HG02885 (cell line): ENCODE data around the gene ATP10A.

ENCODE experiments used
- ATAC-seq: cut with Tn5 transposase; IDR thresholded peaks from one replicate; pipeline ENCODE4 v1.9.1; 2021; ENCODE audit warnings: mild to moderate bottlenecking; ENCODE audit not compliant: unreplicated experiment, poor library complexity

The ATP10A gene

GRCh38 chr15:25730918-25731317, 132.2 kb downstream of the ATP10A start:
- ATAC-seq: no peak

DNA sequence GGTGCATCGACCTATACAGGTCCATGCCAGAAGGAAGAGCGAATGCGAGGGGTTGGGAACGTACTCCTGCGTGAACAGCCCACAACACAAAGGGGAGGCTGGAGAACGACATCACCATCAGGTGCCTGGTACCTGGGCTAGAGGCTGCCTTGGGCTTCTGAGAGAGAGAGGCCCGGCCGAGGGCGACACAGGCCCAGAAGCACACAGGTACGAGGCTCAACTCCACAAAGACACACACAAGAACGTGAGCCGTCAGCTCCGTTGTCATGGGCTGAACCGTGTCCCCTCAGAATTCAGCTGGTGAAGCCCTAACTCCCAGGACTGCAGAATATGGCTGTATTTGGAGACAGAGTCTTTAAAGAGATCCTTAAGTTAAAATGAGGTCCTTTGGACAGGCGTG, 134.3 kb downstream of the ATP10A start:
- no peak for ATAC-seq

DNA sequence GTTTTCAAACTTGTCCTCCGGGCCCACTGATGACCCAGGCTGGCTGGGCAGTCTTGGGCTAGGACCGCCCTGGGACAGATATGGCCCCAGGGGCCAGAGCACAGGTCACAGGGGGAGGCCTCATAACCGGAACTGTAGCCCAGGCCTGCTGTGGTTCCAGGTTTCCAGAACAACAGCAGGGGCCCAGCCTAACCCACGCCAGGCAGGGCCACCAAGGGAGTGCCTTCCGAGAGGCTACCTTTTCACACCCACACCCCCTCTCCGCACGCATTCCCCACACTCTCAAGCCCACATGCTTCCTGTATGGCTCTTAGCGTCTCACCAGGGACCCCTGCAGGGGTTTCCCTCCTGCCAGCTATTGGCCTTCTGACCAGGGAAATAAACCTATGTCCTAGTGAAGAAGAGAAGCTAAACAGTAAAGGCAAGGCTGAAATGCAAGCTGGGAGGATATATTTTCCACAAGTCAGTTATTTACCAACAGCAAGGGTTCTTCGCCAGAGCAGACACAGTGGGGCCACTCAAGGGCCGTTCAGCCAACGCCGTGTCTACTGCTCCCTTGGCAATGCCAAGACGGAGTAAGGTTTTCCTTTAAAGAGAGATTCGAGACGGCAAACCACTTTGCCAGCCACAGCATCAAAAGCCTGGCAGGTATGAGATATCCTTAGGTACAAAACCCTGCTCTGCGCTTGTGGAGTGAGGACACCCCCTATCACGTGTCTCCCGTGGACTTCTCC, 135.1 kb downstream of the ATP10A start:
- ATAC-seq: no peak

DNA sequence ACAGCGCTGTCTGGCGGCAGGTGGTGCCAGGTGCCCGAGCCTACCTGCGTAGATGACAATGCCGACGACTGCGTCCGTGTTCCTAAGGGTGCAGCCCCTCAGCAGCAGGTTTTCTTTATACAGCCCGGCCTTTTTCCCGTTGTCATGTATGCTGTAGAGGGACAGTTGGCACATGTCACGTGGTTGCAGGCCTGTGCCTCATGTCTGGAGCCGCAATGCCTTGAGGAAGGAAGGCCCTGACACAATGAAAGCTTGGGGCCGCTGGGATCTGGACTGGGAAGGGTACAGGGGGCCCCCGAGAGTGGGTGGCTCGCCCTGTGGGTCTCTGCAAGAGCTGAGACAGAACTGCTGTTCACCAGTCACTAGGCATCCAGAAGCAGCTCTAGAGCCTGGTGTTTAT, 136.0 kb downstream of the ATP10A start:
- no peak for ATAC-seq

DNA sequence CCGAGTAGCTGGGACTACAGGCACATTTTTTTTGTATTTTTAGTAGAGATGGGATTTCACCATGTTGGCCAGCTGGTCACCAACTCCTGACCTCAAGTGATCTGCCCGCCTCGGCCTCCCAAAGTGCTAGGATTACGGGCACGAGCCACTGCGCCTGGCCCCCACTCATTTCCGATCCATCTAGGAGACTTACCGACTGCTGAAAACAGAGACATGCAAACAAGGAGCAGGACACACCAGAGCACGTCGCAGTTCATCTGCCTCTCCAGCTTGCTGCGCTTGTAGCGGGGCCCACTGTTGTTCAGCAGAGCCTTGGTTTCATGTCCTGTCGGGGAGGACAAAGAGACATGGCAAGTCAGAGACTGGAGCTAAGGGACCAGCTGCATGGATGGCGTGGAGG, 137.4 kb downstream of the ATP10A start:
- ATAC-seq: no peak

- no peak for ATAC-seq
These were observed 138.2 kb downstream of the ATP10A start for GRCh38 chr15:25724899-25725298.

GRCh38 chr15:25721605-25721955, 141.5 kb downstream of the ATP10A start:
- ATAC-seq: no peak

DNA sequence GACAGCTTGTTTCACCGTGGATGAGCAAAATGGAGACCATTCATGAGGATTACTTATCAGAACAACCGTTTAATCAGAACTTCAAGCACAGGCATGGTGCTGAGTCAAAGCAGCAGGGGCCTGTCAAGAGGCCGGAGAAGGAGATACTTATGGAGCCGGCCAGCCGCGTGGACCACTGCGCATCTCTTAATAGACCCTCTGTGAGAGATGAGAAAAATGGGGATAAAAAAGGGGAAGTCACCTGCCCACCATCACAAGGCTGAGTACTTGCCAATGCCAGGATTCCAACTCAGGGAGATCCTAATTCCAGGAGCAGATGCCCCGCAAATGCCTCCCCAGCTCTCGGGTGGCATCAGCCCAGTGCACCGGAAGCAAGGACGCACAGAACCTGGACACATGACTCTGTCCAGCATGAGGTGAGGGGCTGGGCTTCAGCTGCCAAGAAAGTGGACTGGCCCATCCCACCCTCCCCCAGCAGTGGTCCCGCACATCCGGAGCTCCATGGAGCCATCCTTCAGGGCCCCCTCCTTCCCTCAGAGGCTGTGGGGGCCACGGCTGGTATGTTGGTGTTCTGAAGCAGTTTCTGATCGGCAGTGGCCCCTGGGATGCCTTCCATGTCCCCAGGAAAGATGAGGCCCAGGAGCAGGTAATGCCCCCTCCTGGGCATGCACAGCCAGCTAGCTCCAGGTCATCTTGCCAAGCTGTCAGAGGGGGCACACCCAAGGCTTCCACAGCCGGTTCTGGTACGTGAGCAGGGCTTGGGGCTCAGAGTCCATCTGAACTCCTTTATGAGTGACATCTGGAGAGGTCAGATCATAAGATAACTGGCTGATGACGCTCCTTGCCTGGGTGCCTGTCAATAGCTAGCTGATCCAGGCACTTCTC, 143.8 kb downstream of the ATP10A start:
- ATAC-seq: no peak

GRCh38 chr15:25718597-25718996, 144.5 kb downstream of the ATP10A start:
- no peak for ATAC-seq

- no peak for ATAC-seq
These were observed 145.0 kb downstream of the ATP10A start for GRCh38 chr15:25718169-25718536.

- no peak for ATAC-seq
These were observed 145.5 kb downstream of the ATP10A start for GRCh38 chr15:25717457-25718168.

DNA sequence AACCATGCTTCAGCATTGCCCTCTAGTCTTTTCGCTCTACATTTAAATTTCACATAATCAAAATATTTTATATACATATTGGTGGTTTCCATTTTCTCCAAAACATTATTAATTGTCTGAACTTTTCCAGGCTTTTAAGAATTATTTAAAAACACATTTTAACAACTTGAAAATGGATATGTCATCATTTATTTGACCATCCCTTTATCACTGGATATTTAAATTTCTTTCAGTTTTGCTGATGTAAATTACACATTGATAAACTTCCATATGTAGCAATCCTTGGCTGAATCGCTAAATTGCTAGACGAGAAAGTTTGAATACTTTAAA, 146.0 kb downstream of the ATP10A start:
- ATAC-seq: no peak

- no peak for ATAC-seq
These were observed 146.6 kb downstream of the ATP10A start for GRCh38 chr15:25716414-25717126.

DNA sequence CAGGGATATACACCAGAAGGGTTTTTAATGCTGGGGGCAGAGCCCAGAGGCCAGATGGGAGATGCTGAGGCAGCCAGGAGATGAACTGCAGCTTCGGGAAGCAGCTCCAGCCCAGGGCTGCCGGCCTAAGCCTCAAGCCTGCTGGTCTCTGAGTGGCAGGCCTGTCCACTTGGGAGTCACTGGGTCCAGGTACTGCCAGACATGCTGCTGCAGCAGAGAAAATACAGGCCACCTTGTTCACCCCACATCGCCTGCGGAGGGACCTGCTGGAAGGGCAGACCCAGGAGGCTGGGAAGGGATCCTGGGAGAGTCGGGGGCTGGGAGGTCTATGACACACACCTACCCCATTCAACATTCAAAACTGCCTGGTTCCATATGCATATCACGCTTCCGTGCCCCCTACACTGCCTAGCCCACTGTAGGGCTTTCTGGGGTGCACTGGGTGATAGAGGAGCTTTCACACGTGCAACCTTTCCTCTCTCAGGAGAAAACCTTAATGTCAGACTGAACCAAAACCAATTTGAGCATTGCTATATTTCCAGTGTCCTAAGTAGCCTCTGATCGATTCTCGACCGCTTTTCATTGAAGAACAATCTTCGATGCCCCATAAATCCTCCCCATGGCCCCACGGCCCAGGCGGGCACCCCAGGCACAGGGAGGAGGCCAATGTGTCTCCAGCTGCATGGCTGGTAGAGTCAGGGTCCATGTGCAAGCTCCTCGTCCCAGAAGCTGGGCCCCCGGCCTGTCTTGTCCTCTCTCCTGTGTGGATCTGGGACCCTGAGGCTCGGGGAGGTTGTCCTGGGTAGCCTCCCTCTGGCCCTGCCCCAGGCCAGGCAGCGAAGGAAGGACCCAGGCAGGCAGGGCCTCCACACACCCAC, 147.4 kb downstream of the ATP10A start:
- no peak for ATAC-seq

GRCh38 chr15:25714538-25714840, 148.6 kb downstream of the ATP10A start:
- no peak for ATAC-seq

DNA sequence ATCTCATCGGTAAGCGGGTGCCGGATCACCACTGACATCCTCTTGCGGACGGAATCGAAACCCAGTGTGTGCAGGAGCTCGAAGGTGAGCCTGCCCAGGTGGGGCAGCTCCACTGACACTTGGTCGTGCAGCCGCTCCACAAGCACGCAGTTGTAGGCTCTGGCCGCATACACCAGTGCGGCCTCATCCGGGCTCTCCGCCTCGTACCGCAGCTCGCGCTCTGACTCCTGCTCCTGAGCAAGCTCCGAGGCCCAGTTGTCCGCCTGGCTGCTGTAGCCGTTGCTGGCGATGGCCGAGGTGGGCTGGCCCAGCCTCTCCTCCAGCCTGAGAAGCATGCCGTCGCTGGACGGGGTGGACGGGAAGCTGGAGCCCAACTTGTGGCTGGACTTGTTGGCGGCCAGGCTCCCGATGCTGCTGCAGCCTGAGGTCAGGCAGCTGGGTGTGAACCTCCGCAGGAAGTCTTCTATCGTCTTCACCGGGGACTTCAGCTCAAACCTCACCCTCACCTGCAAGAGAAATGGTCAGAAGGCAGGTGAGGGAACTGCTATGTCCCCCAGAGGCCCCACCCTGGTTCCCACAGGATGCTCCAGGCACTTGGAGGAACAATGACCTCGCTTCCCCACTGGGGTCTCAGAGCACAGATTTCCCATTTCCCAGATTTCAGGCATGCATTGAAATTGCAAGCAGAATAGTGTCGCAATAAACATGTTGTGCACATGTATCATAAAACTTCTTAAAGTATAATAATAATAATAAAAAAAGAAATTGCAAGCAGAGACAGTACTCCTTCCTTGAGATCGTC, 149.2 kb downstream of the ATP10A start:
- ATAC-seq: no peak

DNA sequence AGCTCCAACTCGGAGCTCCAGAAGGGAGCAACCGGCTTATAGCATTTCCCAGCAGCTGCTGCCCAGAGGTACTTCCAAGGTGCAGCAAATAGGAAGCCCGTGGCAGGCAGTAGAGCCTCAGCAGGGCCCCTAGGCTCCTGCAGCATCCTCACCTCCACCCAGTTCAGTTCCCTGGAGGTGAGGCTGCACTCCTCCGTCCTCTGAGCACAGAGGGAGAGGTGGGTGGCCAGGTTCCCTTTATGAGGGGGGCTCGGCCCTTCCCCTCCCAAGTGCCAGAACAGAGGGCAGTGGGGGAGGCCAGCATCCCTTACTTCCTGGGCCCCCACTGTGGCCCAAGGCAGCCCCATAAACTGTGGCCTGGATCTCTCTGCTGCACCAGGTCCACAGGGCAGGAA, 150.2 kb downstream of the ATP10A start:
- ATAC-seq: no peak

- no peak for ATAC-seq
These were observed 150.8 kb downstream of the ATP10A start for GRCh38 chr15:25712192-25712960.
